NCI-H2029 (cell line): Measurements from ENCODE around the gene CDK8.
A peak's percentile ranks its signal among the peaks of the same experiment; 100 is the strongest.
"Not testable (repeated sequence)": the region's sequence is repeated elsewhere in the genome, so short reads cannot be mapped to it uniquely, and the experiment has no call there.

Experiments
- DNase-seq: peaks from one replicate; lab custom pipeline; 2025; lab: John Stamatoyannopoulos, UW

Gene CDK8

GRCh38 chr13:26253262-26253786 lies 605 bp upstream of the CDK8 start:
- no peak for DNase-seq

- DNase-seq: peak; percentile 10
Observed at GRCh38 chr13:26254583-26255111, 718 bp downstream of the CDK8 start.

- no peak for DNase-seq
Observed at GRCh38 chr13:26255115-26255514, 1.2 kb downstream of the CDK8 start.

GRCh38 chr13:26255691-26256277 lies 1.9 kb downstream of the CDK8 start:
- DNase-seq: no peak

DNA sequence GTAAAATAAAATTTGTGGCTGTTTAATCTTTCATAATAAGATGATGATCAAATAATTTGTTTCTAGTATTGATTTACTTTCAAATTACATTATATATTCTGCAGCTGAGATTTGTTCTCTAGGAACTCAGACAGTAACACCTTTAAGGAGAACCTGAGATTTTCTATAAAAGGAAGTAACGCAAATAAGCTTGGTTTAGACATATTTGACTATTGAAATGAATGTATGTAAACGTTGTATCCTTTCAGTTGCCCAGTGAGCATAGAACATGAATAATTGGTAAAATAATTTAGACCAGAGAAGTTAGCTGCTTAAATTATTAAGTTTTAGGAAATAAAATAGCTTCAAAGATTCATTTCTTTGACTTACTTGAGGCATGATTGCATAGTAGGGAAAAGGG lies 3.1 kb downstream of the CDK8 start:
- DNase-seq: no peak

- no peak for DNase-seq
Observed at GRCh38 chr13:26259634-26260033, 5.7 kb downstream of the CDK8 start.

DNA sequence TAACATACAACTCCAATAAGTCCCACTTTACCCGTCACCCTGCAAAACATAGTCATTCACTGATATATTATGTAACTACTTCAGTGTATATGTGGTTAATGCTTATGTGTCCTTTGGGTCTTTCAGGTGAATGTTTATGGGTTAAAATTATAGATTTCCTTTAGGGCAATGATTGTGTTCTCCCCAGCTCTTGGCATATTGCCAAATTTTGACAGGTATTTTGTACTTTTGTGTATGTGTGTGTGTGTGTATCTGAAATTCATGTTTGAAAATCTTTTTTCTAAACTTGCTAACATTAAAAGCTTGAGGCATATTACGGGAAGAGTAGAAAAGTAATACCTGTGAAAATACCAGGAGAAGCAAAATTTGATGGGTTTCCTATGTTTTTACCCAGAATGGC lies 8.2 kb downstream of the CDK8 start:
- DNase-seq: no peak

GRCh38 chr13:26266311-26266710 lies 12.4 kb downstream of the CDK8 start:
- DNase-seq: no peak

DNA sequence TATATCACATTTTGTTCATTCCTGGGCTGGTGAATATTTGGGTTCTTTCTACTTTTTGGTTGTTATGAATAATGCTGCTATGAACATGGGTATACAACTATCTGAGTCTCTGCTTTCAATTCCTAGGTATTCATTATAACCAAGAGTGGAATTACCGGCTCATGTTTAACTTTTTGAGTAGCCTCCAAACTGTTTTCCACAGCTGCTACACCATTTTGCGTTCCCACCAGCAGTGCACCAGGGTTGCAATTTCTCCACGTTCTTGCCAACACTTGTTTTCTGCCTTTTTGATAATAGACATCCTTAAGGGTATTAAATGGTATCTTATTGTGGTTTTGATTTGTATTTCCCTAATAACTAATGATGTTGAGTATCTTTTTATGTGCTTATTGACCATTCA lies 16.8 kb downstream of the CDK8 start:
- DNase-seq: no peak

DNA sequence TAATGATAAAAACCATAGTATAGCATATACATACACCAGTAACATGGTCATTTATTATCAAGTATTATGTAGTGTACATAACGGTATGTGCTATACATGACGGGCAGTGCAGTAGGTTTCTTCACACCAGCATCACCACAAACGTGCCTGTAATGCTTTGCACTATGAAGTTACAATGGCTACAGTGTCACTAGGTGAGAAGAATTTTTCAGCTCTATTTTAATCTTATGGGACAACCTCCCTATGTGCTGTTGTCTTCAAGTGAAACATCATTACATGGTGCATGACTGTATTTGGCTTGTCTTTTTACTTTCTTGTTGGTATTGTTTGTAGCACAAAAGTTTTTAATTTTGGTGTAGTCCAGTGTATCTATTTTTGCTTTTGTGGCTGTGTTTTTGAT lies 18.7 kb downstream of the CDK8 start:
- no peak for DNase-seq

DNA sequence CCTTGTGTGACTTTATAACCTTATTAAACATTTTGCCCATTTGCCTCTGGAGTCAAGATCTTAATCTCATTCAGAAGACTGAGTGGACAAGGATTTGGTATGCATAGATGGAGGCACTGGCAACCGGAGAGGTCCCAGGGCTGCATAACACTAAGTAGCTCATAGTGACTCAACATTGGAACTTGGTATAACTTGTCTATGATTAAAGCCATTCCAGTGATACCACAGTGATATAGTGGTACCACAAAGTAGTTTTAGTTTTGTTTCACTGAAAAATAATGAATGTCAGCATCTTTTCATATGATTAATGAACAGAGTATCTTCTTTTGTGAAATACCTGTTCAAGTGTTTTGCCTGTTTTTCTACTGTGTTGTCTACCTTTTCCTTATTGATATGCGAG lies 26.4 kb downstream of the CDK8 start:
- no peak for DNase-seq

DNA sequence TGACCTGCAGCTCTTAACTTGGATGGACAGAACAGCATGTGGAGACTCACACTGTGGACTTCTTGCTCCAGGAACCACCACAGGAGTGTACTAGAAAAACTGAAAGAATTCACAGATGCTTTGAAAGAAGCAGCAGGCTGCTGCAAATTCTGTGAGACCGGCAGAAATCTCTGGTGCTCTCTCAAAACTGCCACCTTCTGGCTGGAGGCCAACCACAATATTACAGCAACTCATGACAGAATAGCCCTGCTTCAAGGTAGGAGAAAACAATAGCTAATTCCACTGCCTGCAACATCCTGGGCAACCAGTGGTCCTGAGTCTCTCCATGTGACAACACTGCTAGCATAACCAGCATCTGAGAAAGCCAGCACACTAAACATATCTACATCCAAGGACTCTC lies 26.9 kb downstream of the CDK8 start:
- no peak for DNase-seq

DNA sequence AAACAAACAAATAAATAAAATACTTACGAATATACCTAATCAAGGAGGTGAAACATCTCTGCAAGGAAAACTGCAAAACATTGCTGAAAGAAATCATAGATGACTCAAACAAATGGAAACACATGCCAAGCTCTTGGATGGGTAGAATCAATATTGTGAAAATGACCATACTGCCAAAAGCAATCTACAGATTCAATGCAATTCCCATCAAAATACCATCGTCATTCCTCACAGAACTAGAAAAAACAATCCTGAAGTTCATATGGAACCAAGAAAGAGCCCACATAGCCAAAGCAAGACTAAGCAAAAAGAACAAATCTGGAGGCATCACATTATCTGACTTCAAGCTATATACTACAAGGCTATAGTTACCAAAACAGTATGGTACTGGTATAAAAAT lies 32.0 kb downstream of the CDK8 start:
- not testable (repeated sequence) for DNase-seq

DNA sequence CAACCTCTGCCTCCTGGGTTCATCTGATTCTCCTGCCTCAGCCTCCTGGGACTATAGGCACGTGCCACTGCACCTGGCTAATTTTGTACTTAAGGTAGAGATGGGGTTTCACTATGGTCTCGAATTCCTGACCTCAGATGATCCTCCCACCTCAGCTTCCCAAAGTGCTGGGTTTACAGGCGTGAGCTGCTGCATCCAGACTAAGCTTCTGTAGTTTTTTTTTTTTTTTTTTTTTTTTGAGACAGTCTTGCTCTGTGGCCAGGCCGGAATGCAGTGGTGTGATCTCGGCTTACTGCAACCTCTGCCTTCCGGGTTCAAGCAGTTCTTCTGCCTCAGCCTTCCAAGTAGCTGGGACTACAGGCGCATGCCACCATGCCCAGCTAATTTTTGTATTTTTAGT lies 34.9 kb downstream of the CDK8 start:
- DNase-seq: not testable (repeated sequence)

GRCh38 chr13:26295812-26296211 lies 41.9 kb downstream of the CDK8 start:
- no peak for DNase-seq

DNA sequence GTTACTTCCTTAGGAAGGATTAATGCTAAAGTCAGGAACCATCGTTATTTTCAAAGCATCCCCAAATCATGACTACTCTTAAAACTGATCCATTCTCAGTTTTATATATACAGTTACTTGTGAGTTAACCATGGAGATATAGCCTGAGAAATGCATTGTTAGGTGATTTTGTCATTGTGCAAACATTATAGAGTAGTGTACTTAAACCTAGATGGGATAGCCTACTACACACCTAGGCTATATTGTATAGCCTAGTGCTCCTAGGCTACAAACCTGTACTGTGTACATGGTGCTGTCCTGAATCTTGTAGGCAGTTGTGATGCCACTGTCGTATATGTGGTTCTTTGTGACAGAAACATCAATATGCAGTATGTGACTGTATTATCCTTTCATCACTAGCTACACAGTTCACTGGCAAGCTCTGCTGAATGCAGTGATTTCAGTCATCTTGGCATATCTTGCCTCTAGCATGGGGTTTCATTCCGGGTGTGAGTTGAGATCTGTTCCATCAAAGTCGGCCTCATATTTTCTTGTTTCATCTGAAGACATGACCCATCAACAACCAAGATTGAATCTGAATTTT lies 45.3 kb downstream of the CDK8 start:
- no peak for DNase-seq

DNA sequence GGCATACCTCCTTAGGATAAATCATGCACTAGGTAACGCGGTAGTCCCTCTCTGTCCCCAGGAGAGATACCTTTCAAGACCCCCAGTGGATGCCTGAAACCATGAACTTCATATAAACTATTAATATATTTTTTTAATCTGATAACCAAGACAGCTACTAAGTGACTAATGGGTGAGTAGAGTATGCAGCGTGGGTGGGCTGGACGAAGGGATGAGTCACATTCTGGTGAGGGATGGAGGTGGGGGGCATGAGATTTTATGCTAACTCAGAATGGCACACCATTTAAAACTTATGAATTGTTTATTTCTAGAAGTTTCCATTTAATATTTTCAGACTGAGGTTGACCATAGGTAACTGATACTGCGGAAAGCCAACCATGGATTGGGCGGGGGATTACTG lies 46.2 kb downstream of the CDK8 start:
- DNase-seq: no peak

DNA sequence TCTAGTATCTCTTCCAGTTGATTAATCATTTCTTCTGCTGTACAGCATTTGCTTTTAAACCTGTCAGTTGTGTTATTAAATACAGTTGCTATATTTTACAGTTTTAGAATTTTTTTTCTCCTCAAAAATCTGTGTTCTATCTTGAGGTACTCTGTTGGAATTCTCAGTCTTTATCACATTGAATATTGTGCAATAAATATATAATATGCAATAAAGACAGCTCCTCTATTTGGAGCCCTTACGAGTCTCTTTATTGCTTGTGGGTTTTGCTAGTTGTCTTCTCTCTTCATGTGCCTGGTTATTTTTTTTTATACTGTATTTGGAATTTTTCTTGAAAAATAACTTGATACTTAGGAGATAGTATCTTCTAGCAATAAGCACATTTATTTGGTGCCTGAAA lies 51.7 kb downstream of the CDK8 start:
- no peak for DNase-seq

DNA sequence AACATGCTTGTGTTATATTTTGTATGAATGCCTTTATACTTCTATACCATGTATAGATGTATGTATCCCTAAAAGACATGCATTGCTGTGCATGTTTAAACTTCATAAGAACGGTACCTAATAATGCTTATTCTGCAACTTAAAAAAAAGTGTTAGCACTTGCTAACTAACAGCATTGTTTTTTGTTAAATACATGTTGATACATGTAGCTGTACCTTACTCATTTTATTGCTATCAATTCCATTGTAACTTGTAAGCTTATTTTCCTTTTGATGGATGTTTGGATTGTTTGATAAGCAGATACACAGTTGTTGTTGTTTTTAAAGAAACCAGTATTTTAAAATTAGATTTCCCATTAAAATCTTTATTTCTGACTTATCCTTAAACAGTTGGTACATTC lies 53.8 kb downstream of the CDK8 start:
- DNase-seq: no peak

DNA sequence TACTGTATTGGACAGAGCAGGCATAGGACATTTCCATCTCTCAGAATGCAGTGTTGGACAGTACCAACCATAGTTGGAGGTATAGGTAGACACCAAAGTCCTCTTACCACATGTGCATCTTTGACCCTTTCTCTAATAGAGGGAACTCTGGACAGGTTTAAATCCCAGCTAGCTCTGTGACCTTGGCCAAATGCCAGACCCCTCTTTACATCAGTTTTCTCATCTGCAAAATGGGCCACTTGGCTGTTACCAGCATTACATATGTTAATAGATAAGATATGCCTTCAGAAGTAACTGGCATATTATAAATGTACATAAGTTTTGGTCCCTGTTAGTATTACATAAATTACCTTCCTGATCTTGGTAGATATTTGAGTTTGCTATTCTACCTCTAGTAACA lies 54.3 kb downstream of the CDK8 start:
- DNase-seq: no peak

GRCh38 chr13:26308836-26309235 lies 54.9 kb downstream of the CDK8 start:
- DNase-seq: no peak

GRCh38 chr13:26310003-26310402 lies 56.1 kb downstream of the CDK8 start:
- DNase-seq: no peak

DNA sequence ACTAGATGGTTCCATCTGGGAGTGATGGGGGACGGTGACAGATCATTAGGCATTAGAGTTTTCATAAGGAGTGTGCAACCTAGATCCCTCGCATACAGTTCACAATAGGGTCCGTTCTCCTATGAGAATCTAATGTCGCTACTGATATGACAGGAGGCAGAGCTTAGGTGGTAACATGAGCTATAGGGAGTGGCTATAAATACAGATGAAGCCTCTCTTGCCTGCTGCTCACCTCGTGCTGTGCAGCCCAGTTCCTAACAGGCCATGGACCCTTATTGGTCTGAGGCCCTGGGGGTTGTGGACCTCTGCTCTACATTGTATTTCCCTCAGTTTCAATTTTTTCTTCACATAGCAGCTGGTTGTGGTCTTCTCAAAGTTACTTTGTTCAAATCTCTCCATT lies 56.5 kb downstream of the CDK8 start:
- DNase-seq: no peak

GRCh38 chr13:26312019-26312418 lies 58.1 kb downstream of the CDK8 start:
- not testable (repeated sequence) for DNase-seq
